HepG2 (cell line): ENCODE data around the gene PTX4. TPM values are rescaled to one million over a fixed set of nuclear protein-coding genes. Genes with fewer than 3 reads are reported as not detected.
A peak's percentile ranks its signal among the peaks of the same experiment; 100 is the strongest.

Experiments
- DBP ChIP-seq: sonication (generic); formaldehyde crosslinking; IDR thresholded peaks from 2 replicates; pipeline ENCODE4 v1.4.0; 2020; ENCODE audit warnings: missing genetic modification reagents; ENCODE audit errors: not compliant biosample characterization
- GZF1 ChIP-seq: sonication (generic); formaldehyde crosslinking; IDR thresholded peaks from 2 replicates; pipeline ENCODE4 v1.5.1; 2020; ENCODE audit warnings: mild to moderate bottlenecking, missing genetic modification reagents
- IKZF5 ChIP-seq: IDR thresholded peaks from 2 replicates; pipeline ENCODE4 v1.6.1; 2018; ENCODE audit warnings: missing genetic modification reagents, mild to moderate bottlenecking, missing compliant biosample characterization
- KDM1A ChIP-seq: IDR thresholded peaks from 2 replicates; pipeline ENCODE4 v1.6.1; 2016; ENCODE audit warnings: missing compliant biosample characterization
- MYNN ChIP-seq: sonication (generic); formaldehyde crosslinking; IDR thresholded peaks from 2 replicates; pipeline ENCODE4 v1.4.0; 2020; ENCODE audit warnings: mild to moderate bottlenecking, low read depth, missing genetic modification reagents
- RCOR2 ChIP-seq: IDR thresholded peaks from 2 replicates; pipeline ENCODE4 v1.6.1; 2016; ENCODE audit warnings: missing biosample characterization, missing genetic modification reagents
- SATB2 ChIP-seq: sonication (generic); formaldehyde crosslinking; IDR thresholded peaks from 2 replicates; pipeline ENCODE4 v1.5.0; 2020; ENCODE audit warnings: missing genetic modification reagents
- SMC3 ChIP-seq: IDR thresholded peaks from 2 replicates; pipeline ENCODE4 v1.6.1; 2011; ENCODE audit warnings: low read length, improper control_type of control experiment
- SP2 ChIP-seq: sonication (generic); formaldehyde crosslinking; IDR thresholded peaks from 2 replicates; pipeline ENCODE4 v1.5.1; 2020; ENCODE audit warnings: mild to moderate bottlenecking, missing genetic modification reagents
- SPEN ChIP-seq: sonication (generic); formaldehyde crosslinking; IDR thresholded peaks from 2 replicates; pipeline ENCODE4 v1.5.1; 2020; ENCODE audit warnings: low read depth, mild to moderate bottlenecking, missing genetic modification reagents
- TBL1XR1 ChIP-seq: fragments of 150-350 bp; IDR thresholded peaks from 2 replicates; pipeline ENCODE4 v1.6.1; 2014; ENCODE audit warnings: borderline replicate concordance, low read length; ENCODE audit not compliant: partially characterized antibody
- ZBTB10 ChIP-seq: sonication (generic); formaldehyde crosslinking; IDR thresholded peaks from 2 replicates; pipeline ENCODE4 v1.4.0; 2020; ENCODE audit warnings: missing genetic modification reagents, borderline replicate concordance
- ZNF121 ChIP-seq: sonication (generic); formaldehyde crosslinking; IDR thresholded peaks from 2 replicates; pipeline ENCODE4 v1.5.0; 2020; ENCODE audit warnings: mild to moderate bottlenecking, missing genetic modification reagents
- ZNF180 ChIP-seq: sonication (generic); formaldehyde crosslinking; IDR thresholded peaks from 2 replicates; pipeline ENCODE4 v1.4.0; 2020; ENCODE audit warnings: low read depth, missing genetic modification reagents, borderline replicate concordance
- ZNF281 ChIP-seq: sonication (generic); formaldehyde crosslinking; IDR thresholded peaks from 2 replicates; pipeline ENCODE4 v1.4.0; 2020; ENCODE audit warnings: missing genetic modification reagents, borderline replicate concordance
- ZNF33B ChIP-seq: sonication (generic); formaldehyde crosslinking; IDR thresholded peaks from 2 replicates; pipeline ENCODE4 v1.5.1; 2020; ENCODE audit warnings: mild to moderate bottlenecking, missing genetic modification reagents
- ZNF562 ChIP-seq: sonication (generic); formaldehyde crosslinking; IDR thresholded peaks from 2 replicates; pipeline ENCODE4 v1.8.0; 2022; ENCODE audit warnings: missing genetic modification reagents, borderline replicate concordance
- ZNF569 ChIP-seq: sonication (generic); formaldehyde crosslinking; IDR thresholded peaks from 2 replicates; pipeline ENCODE4 v1.5.0; 2020; ENCODE audit warnings: mild to moderate bottlenecking, missing genetic modification reagents, moderate library complexity, borderline replicate concordance
- ZNF576 ChIP-seq: sonication (generic); formaldehyde crosslinking; IDR thresholded peaks from 2 replicates; pipeline ENCODE4 v1.4.0; 2020; ENCODE audit warnings: mild to moderate bottlenecking, missing genetic modification reagents
- ZNF629 ChIP-seq: sonication (generic); formaldehyde crosslinking; conservative IDR thresholded peaks from 2 replicates; pipeline ENCODE4 v1.5.0; 2020; ENCODE audit warnings: missing genetic modification reagents
- ZSCAN9 ChIP-seq: IDR thresholded peaks from 2 replicates; pipeline ENCODE4 v1.6.1; 2016; ENCODE audit warnings: borderline replicate concordance
- polyA plus RNA-seq, 8 experiments: library from polyadenylated mRNA; depleted of rRNA in 3 of 8; stranded (reverse) in 7 of 8; unstranded in 1 of 8; fragments of >200 nt; fragmentation: Illumina TruSeq in 4 of 8; extraction: Trizol in 4 of 8; gene quantifications; 2 replicates each; pipeline versions ENCODE4 v1.2.1 to v1.2.3, GENCODE V29; 2011 to 2016; ENCODE audit warnings: low read depth in 4 of 8, missing spikeins in 1 of 8, mixed read lengths in 1 of 8; ENCODE audit not compliant: insufficient read depth in 1 of 8
- total RNA-seq, 5 experiments: library from RNA; depleted of rRNA; stranded (reverse); fragments of >200 nt; fragmentation: Illumina TruSeq; extraction: Trizol; gene quantifications; 2 replicates each; pipeline ENCODE4 v1.2.3, GENCODE V29; 2016; ENCODE audit warnings: low read depth in 1 of 5

PTX4 gene
- total and polyA plus RNA-seq, 2 of the 13 experiments (the other 11 are each of a cell fraction or from before 2014, with no cell fraction given): 0.04 TPM; not detected in 1

DNA sequence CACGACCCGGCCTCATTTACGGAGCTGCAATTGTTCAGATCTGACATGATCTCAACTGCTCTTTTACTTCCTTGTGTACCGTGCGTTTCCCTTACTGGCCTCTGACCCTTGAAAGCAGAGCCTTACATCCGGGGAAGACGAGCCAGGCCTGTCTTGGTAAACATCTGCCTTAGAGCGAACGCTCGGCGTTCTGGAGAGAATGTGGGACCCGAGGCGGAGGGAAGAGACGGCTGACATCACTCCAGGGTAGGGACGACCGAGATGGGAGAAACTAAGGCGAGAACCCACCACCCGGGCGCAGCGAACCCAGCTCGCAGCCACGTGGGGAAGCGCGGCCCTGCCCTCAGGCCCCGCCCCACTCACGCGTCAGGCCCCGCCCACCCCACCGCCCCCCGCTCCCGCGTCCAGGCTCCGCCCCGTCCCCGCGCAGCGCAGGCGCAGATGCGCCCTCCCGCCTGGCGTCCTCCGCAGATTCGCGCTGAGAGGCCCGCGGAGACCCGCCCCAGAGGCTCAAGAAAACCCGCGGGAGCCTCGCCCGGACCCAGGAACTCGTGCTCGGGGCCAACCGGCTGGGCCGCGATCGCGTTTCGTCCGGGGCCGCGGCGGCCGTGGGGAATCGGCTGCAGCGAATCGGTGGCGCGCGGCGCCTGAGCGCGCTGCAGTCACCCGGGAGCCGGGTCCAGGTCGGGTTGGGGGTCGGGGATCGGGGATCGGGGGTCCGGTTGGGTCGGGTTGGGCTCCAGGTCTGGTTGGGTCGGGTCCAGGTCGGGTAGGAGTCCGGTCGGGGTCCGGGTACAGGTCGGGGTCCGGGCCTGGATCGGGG lies 4.4 kb upstream of the PTX4 start, which contains the start of gene TELO2 (continued):
- TF ChIP-seq ZNF281 (CRISPR knock-in tag): no peak
- TF ChIP-seq ZNF180 (CRISPR knock-in tag): no peak
- no peak for TF ChIP-seq TBL1XR1
- no peak for TF ChIP-seq ZNF121 (CRISPR knock-in tag)
- TF ChIP-seq ZNF569 (CRISPR knock-in tag): no peak
- peak; percentile 77; the same call in 1 of the 2 replicates for TF ChIP-seq SPEN (CRISPR knock-in tag)
- TF ChIP-seq IKZF5: peak; percentile 22
- TF ChIP-seq SMC3: no peak
- no peak for TF ChIP-seq RCOR2 (CRISPR knock-in tag)
- TF ChIP-seq ZBTB10 (CRISPR knock-in tag): no peak
- TF ChIP-seq ZNF576 (CRISPR knock-in tag): no peak
- TF ChIP-seq ZNF562: no peak
- TF ChIP-seq MYNN (CRISPR knock-in tag): no peak
- no peak for TF ChIP-seq ZNF33B
- TF ChIP-seq SATB2 (CRISPR knock-in tag): no peak
- TF ChIP-seq SP2 (CRISPR knock-in tag): peak; percentile 37; the same call in 1 of the 2 replicates
- TF ChIP-seq ZSCAN9 (CRISPR knock-in tag): no peak; the same call in 1 of the 2 replicates
- TF ChIP-seq GZF1 (CRISPR knock-in tag): no peak
- TF ChIP-seq ZNF629 (CRISPR knock-in tag): no peak
- no peak for TF ChIP-seq KDM1A (CRISPR knock-in tag)
- no peak for TF ChIP-seq DBP
